Neural cell (in vitro differentiated cells): ENCODE data around the gene AGBL1.

Source experiments
- CTCF ChIP-seq: fragments of 450-650 bp; IDR thresholded peaks from 2 replicates; pipeline ENCODE4 v1.5.1; 2014; ENCODE audit warnings: antibody characterized with exemption, mild to moderate bottlenecking, moderate library complexity; ENCODE audit not compliant: poor library complexity, severe bottlenecking
- EP300 ChIP-seq: fragments of 450-650 bp; conservative IDR thresholded peaks from 2 replicates; pipeline ENCODE4 v1.6.1; 2014; ENCODE audit warnings: antibody characterized with exemption, mild to moderate bottlenecking, moderate library complexity; ENCODE audit not compliant: poor library complexity, severe bottlenecking
- RAD21 ChIP-seq: fragments of 450-650 bp; conservative IDR thresholded peaks from 2 replicates; pipeline ENCODE4 v1.6.1; 2014; ENCODE audit warnings: antibody characterized with exemption, mild to moderate bottlenecking, moderate library complexity

DNA sequence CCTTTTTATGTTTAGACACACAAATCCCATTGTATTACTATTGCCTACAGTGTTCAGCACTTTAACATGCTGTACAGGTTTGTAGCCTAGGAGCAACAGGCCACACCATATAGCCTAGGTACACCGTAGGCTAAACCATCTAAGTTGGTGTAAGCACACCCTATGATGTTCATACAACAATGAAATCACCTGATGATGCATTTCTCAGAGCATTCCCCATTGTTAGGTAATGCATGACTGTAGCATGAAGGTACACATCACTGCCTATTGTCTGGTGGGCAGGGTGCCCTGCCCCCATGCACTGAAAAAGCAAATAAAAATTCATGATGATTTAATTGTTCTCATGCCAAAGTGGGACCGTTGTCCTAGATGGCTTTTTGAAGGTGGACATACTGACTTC, 183.6 kb downstream of the AGBL1 start:
- TF ChIP-seq EP300 (no peak), CTCF (no peak), RAD21 (no peak)
